ENCODE measurements around the gene GPC6. TPM values are rescaled to one million over a fixed set of nuclear protein-coding genes. Genes with fewer than 3 reads are reported as not detected.

The GPC6 gene
- total RNA-seq, 3 donors from 2014 or later: 0.03 to 0.08 TPM; not detected in 1

DNA sequence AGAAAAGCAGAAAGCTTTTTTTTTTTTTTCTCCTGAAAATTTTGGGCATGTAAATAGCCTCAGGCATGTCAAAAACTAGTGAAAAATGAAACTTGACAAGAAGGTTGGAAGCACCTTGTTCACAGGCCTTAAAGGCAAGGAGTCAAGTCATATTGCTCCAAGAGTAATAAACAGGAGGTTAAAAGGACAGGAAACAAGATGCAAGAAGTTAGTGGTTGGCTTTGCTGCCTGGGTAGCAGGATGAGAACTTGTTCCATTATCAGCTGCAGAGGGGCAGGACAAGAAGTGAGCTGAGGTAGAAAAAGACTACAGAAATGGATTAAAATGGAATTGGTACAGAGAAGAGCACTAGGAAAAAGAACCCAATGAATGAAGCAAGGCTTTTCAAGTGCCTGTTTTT lies 1010.3 kb downstream of the GPC6 start:
- H3K4me1 Mint-ChIP-seq (ENCODE audit: low read depth): peaks cover 40% of the 10 kb centered on the region
- H3K9me3 Mint-ChIP-seq: no peaks in the 10 kb centered on the region
- no peak overlapping the region for H3K4me3 Mint-ChIP-seq
- no peaks in the 10 kb centered on the region for H3K36me3 Mint-ChIP-seq (ENCODE audit: insufficient read depth)
- DNase-seq (no peak), ATAC-seq (peak in 1 of 2 donors; percentile 30)
- no peaks in the 10 kb centered on the region for H3K27me3 Mint-ChIP-seq (ENCODE audit: low read depth)

DNA sequence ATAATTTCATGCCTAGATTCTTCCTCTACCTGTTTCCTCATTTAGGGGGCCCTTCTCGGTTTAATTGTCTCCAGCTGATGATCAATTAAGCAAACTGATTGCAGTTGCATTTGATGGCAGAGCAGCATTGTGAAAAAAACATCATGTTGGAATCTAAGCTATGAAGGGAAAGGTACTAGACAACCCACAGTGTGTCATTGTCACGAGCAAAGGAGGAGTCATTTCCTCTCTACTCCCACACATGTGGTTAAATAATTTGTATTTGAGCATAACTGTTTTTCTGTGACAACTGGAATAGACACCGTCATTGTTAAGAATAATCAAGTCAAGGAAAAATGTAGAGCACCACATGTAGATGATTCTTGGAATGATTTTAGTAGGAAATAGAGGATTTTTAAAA lies 1012.5 kb downstream of the GPC6 start:
- Mint-ChIP-seq H3K4me3 (no peak overlapping the region), H3K4me1 (ENCODE audit: low read depth) (peaks cover 43% of the 10 kb centered on the region), H3K9me3 (no peaks in the 10 kb centered on the region), H3K36me3 (ENCODE audit: insufficient read depth) (no peaks in the 10 kb centered on the region), H3K27me3 (ENCODE audit: low read depth) (no peaks in the 10 kb centered on the region)
- peak; percentile 6 for DNase-seq
- peak; percentile 83 to 93 for ATAC-seq

DNA sequence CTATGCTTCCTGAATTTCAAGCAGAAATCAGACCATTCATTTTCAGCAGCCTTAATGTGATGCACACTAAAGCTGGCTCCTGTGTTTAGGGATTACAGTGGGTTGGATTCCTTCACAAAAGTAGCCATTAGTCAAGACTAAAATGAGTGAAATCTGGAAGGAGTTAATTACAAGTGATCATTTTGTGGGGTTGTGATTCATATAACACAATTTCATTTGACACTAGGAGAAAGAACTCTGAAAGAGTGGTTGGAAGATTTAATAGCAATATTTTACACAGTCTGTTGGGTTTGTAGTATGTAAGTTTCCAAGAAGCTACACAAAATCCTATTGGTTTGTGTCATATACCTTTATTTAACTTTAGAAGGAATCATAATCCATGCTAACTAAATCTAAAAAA lies 1015.9 kb downstream of the GPC6 start:
- Mint-ChIP-seq H3K4me3 (no peak overlapping the region), H3K9me3 (peaks cover 8% of the 10 kb centered on the region), H3K4me1 (ENCODE audit: low read depth) (peaks cover 26% of the 10 kb centered on the region), H3K36me3 (ENCODE audit: insufficient read depth) (no peaks in the 10 kb centered on the region), H3K27me3 (ENCODE audit: low read depth) (no peaks in the 10 kb centered on the region)
- DNase-seq: no peak
- ATAC-seq: no peak

DNA sequence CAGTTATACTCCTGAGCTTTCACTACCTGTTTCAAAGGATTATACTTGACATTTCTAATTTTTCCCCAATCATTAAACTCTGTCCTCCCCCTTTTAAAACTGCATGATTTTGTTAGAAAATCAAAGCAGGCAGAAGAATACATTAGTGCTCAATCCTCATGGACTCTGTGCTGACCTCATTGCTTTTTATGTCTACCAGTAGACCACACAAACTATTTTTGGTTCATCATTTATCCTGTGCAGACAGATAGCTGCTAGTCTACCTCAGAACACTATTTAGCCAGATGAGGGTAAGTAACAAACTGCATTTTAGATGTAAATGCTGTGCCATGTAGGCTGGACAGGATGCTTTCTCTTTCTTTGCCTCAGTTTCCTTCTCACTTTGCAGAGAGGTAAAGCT lies 1016.9 kb downstream of the GPC6 start:
- H3K36me3 Mint-ChIP-seq (ENCODE audit: insufficient read depth): no peaks in the 10 kb centered on the region
- no peaks in the 10 kb centered on the region for H3K27me3 Mint-ChIP-seq (ENCODE audit: low read depth)
- H3K9me3 Mint-ChIP-seq: peaks cover 8% of the 10 kb centered on the region
- no peak overlapping the region for H3K4me3 Mint-ChIP-seq
- no peak for ATAC-seq
- no peak for DNase-seq
- peaks cover 16% of the 10 kb centered on the region for H3K4me1 Mint-ChIP-seq (ENCODE audit: low read depth)

DNA sequence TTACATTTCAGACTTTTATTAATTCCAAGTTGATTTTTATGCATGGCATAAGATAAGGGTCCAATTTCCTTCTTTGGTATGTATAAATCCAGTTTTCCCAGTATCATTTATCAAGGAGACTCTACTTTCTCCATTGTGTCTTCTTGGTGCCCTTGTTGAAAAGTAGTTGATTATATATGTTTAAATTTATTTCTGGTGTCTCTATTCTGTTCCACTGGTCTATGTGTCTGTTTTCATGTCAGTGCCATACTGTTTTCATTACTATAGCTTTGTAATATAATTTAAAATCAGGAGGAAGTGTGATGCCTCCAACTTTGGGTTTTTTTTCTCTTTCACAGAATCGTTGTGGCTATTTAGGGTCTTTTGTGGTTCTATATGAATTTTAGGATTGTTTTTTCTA lies 1019.9 kb downstream of the GPC6 start:
- DNase-seq (no peak), ATAC-seq (no peak)
- H3K9me3 Mint-ChIP-seq: peaks cover 8% of the 10 kb centered on the region
- H3K4me1 Mint-ChIP-seq (ENCODE audit: low read depth): peaks cover 3% of the 10 kb centered on the region
- no peak overlapping the region for H3K4me3 Mint-ChIP-seq
- no peaks in the 10 kb centered on the region for H3K27me3 Mint-ChIP-seq (ENCODE audit: low read depth)
- no peaks in the 10 kb centered on the region for H3K36me3 Mint-ChIP-seq (ENCODE audit: insufficient read depth)

DNA sequence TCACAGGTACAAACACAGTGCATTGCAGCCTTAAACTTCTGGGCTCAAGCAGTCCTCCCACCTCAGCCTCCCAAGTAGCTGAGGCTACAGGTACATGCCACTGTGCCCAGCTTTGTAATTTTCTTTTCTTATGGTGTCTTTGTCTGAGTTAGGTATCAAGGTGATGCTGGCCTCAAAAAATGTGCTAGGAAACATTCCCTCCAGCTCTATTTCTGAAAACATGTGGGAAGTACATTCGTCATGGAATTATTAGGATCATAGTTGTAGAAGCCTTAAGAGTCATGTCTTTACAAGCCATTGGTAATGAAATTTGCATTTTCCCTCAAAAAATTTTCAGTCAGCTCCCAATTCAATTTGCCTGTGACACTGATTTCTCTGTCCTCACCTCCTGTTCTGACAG lies 1021.3 kb downstream of the GPC6 start:
- H3K4me1 Mint-ChIP-seq (ENCODE audit: low read depth): peaks cover 3% of the 10 kb centered on the region

DNA sequence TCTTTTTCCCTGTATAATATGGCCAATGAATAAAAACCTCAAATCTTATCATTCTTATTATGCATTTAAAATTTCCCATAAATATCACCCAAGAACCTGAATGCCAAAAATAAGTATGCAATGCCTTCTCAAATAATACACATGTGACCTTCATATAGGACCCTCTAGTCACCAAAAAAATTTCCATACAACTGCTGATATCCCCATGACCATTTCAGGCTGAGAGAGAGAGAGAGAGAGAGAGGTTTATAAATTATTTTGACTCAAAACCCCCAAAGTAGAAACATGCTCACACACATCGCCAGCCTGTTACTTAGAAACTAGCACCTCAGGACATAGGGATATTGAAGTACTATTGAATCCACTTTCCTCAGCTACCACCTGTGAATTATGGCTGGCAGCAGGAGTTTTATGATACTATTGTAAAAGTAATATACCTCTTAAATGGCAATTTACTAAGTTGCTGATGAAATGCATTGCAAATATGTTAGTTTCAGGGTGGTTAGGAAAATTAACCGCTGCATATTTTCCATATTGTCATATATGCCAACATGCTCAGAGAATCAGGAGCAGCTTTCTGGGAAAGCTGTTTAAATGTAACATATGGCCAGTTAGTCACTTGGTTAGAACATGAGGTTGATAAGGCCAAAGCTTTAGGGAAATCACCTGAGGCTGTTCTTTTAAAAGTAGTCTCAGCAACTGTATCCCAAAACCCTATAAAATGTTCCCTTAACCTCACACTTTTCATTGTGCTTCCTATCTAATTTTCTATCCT lies 1022.0 kb downstream of the GPC6 start:
- H3K9me3 Mint-ChIP-seq: peaks cover 8% of the 10 kb centered on the region
- H3K4me3 Mint-ChIP-seq: no peak overlapping the region
- H3K36me3 Mint-ChIP-seq (ENCODE audit: insufficient read depth): peaks cover 2% of the 10 kb centered on the region
- no peaks in the 10 kb centered on the region for H3K27me3 Mint-ChIP-seq (ENCODE audit: low read depth)
- no peak for DNase-seq
- no peaks in the 10 kb centered on the region for H3K4me1 Mint-ChIP-seq (ENCODE audit: low read depth)
- ATAC-seq: no peak

More for the DNA sequence above, 1021.3 kb downstream of the GPC6 start:
- DNase-seq (no peak), ATAC-seq (no peak)
- Mint-ChIP-seq H3K9me3 (peaks cover 8% of the 10 kb centered on the region), H3K4me3 (no peak overlapping the region), H3K36me3 (ENCODE audit: insufficient read depth) (peaks cover 2% of the 10 kb centered on the region), H3K27me3 (ENCODE audit: low read depth) (no peaks in the 10 kb centered on the region)

DNA sequence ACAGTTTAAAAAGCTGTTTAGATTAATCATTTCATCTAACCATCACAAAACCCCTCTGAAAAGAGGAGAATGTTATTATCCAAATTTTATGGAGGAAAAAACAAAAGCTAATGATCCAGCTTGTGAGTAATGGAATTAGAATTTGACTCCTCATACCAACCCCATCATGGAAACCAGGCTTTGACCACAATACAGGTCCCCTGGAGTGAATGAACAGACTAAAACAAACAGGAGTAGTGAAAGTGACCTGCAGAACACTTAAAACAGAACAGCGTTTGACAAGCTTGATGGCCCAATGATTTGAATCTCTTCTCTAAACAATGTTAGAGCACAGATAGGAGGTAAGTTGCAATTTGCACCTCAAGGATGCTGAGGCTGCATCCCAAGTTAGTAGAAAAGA lies 1022.9 kb downstream of the GPC6 start:
- DNase-seq: no peak
- Mint-ChIP-seq H3K9me3 (peaks cover 8% of the 10 kb centered on the region), H3K27me3 (ENCODE audit: low read depth) (no peaks in the 10 kb centered on the region), H3K4me3 (no peak overlapping the region), H3K36me3 (ENCODE audit: insufficient read depth) (peaks cover 2% of the 10 kb centered on the region), H3K4me1 (ENCODE audit: low read depth) (no peaks in the 10 kb centered on the region)
- no peak for ATAC-seq

DNA sequence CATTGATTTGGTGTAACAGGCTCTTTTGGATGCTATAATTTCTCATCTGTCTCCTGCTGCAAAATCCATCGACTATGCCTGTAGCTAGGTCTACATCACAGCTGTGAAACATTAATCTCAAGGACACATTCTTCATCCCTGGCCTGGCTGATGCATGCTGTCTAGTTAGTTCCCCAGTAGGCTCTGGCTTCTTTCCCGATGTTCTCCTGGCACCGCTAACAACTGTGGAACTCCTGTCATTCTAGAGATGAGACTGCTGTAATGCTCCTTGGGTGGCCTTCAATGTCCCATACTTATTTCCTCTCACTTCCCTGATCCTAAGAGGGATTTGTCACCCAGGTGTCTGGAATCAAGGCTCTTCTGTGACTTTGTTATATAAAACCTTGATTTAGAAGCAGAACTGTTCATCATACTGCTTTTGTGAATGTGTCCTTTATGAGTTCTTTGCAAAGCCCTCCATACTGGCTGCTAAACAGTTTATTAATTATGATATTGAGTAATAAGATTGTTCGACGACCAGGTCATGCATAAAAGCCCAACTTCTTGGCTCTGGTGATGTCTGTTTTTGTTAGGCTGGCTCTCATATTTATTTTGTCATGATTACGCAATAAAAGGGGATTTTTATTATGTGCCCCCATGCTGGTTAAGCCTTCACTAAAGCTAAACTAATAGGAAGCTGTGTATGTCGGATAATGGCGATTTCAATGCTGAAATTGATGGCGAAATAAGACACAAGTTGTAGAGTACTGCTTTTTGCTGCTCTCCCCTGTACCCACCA lies 1025.4 kb downstream of the GPC6 start:
- Mint-ChIP-seq H3K27me3 (ENCODE audit: low read depth) (no peaks in the 10 kb centered on the region), H3K4me1 (ENCODE audit: low read depth) (no peaks in the 10 kb centered on the region), H3K9me3 (peaks cover 3% of the 10 kb centered on the region), H3K4me3 (no peak overlapping the region), H3K36me3 (ENCODE audit: insufficient read depth) (peaks cover 2% of the 10 kb centered on the region)
- no peak for DNase-seq
- no peak for ATAC-seq

DNA sequence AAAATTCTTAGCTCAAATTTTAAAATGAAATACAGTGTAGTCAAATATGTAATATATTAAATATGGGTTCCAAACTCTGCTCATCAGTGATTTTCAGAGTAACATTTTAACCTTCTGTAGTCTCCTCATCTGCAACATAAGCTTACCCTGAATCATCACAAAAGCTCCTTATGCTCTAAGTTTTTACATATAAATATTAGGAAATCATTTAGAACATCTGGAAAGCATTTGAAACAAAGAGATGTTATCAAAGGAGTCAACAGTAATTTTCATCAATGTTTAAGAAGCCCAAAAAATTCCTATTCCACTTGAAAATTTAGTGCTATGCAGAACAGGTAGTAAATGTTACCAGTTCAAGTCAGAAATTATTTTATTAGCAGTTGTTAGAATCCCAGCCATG lies 1028.1 kb downstream of the GPC6 start:
- ATAC-seq: no peak
- Mint-ChIP-seq H3K4me3 (no peak overlapping the region), H3K36me3 (ENCODE audit: insufficient read depth) (peaks cover 2% of the 10 kb centered on the region), H3K27me3 (ENCODE audit: low read depth) (no peaks in the 10 kb centered on the region), H3K4me1 (ENCODE audit: low read depth) (peaks cover 2% of the 10 kb centered on the region), H3K9me3 (no peaks in the 10 kb centered on the region)
- DNase-seq: no peak

DNA sequence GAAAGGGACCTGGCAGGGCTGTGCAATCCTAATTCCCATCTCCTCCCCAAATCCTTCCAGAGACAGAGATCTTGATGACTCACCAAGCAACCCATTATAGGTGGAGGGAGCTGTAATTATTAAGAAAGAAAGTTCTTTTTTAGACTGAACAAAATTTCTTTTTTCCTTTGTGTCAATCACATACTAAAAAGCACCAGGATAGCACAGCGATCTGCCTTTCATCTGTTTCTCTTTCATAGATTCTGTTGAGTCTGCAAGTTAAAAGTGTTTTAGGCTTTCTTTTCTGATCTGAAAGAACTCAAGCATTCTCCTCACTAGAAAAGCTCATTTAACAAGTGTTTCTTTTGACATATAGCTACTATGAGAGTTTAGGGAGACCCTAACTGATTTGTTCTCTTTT lies 1030.1 kb downstream of the GPC6 start:
- Mint-ChIP-seq H3K4me1 (ENCODE audit: low read depth) (peaks cover 2% of the 10 kb centered on the region), H3K36me3 (ENCODE audit: insufficient read depth) (peaks cover 2% of the 10 kb centered on the region), H3K27me3 (ENCODE audit: low read depth) (peaks cover 2% of the 10 kb centered on the region), H3K9me3 (no peaks in the 10 kb centered on the region), H3K4me3 (no peak overlapping the region)
- ATAC-seq: no peak
- DNase-seq: no peak

DNA sequence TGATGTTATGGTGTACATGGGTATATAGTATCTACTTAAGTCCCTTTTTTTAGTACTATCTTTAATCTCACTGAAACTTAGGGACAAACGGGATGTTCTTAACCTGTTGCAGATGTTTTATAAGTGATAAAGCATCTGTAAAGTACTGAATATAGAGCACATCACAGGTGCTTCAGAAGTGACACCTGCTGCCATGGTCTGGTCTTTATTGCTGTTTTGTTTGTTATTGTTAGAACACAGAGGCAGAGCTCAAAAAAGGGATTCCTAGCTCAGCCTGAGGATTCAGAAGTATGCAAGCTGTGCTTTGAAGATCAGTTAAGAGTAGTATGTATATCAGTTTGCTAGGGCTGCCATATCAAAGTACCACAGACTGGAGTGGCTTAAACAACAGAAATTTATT lies 1033.4 kb downstream of the GPC6 start:
- Mint-ChIP-seq H3K4me1 (ENCODE audit: low read depth) (peaks cover 2% of the 10 kb centered on the region), H3K36me3 (ENCODE audit: insufficient read depth) (no peaks in the 10 kb centered on the region), H3K9me3 (no peaks in the 10 kb centered on the region), H3K27me3 (ENCODE audit: low read depth) (peaks cover 2% of the 10 kb centered on the region), H3K4me3 (no peak overlapping the region)
- no peak for DNase-seq
- ATAC-seq: no peak

DNA sequence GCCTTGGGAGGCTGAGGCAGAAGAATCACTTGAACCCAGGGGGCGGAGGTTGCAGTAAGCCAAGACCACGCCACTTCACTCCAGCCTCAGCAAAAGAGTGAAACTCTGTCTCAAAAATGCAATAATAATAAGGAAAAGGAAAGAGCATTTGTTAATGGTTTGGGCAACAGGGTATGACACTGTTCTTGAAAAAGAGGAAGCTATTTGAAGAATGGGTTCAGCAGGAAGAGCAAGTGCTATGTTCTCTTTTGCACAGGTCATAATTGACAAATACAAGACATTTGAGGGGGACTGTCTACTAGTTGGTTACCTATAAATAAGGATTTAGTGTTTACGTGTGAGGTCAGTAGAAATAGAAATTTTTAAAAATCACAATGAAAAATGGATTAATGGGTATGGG lies 1034.6 kb downstream of the GPC6 start:
- H3K4me1 Mint-ChIP-seq (ENCODE audit: low read depth): peaks cover 2% of the 10 kb centered on the region
- DNase-seq (no peak), ATAC-seq (no peak)
- no peak overlapping the region for H3K4me3 Mint-ChIP-seq
- H3K36me3 Mint-ChIP-seq (ENCODE audit: insufficient read depth): no peaks in the 10 kb centered on the region
- H3K27me3 Mint-ChIP-seq (ENCODE audit: low read depth): peaks cover 2% of the 10 kb centered on the region
- no peaks in the 10 kb centered on the region for H3K9me3 Mint-ChIP-seq

DNA sequence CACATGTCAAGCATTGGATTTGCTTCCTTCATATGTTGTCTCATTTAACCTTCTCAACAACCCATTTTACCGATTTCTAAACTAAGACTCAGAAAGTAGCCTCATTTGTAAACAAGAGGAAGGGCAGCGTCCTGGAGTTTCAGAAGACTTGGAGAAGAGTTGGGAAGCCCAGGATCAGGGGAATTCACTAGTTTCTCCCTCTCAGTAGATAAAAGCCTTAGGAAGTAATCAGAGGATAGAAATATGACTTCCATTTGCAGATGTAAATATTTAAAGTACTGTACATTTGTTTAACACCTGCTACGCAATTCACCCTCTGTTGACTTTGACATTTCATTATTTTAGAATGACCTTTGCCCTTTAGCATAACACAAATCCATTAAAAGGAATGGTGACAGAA lies 1036.4 kb downstream of the GPC6 start:
- no peaks in the 10 kb centered on the region for H3K9me3 Mint-ChIP-seq
- H3K4me1 Mint-ChIP-seq (ENCODE audit: low read depth): no peaks in the 10 kb centered on the region

More for the DNA sequence above, 1036.4 kb downstream of the GPC6 start:
- no peak for ATAC-seq
- Mint-ChIP-seq H3K4me3 (no peak overlapping the region), H3K27me3 (ENCODE audit: low read depth) (peaks cover 2% of the 10 kb centered on the region), H3K36me3 (ENCODE audit: insufficient read depth) (no peaks in the 10 kb centered on the region)
- no peak for DNase-seq
